DND-41 (cell line): ENCODE results near the gene SPDYE3.
"Not testable (repeated sequence)": the region's sequence is repeated elsewhere in the genome, so short reads cannot be mapped to it uniquely, and the experiment has no call there.

Experiments used
- ATAC-seq: fragments of 200-7000 bp; cut with Tn5 transposase; 3 replicates; pipeline ENCODE4 v1.9.1; 2021; ENCODE audit warnings: low read depth; ENCODE audit not compliant: insufficient read depth
- DNase-seq: peaks from one replicate; pipeline ENCODE4 v3.0.0-alpha.2; 2020
- H2AFZ ChIP-seq: 2 replicates; pipeline ENCODE4 v1.6.0; 2012; ENCODE audit warnings: low read depth, low read length
- H3K27ac ChIP-seq: 2 replicates; pipeline ENCODE4 v1.5.1; 2012; ENCODE audit warnings: low read length, inconsistent platforms
- H3K27me3 ChIP-seq: fragments of 200-600 bp; sonication (generic); 2 replicates; pipeline ENCODE4 v1.6.0; 2012; ENCODE audit warnings: low read length, mild to moderate bottlenecking, inconsistent platforms; ENCODE audit not compliant: insufficient read depth, poor library complexity
- H3K36me3 ChIP-seq: 2 replicates; pipeline ENCODE4 v1.5.1; 2012; ENCODE audit warnings: low read length, inconsistent platforms; ENCODE audit not compliant: insufficient read depth
- H3K4me1 ChIP-seq: 2 replicates; pipeline ENCODE4 v1.5.1; 2012; ENCODE audit warnings: mild to moderate bottlenecking, low read length; ENCODE audit not compliant: insufficient read depth
- H3K4me2 ChIP-seq: 2 replicates; pipeline ENCODE4 v1.6.0; 2012; ENCODE audit warnings: mild to moderate bottlenecking, moderate library complexity, low read length, inconsistent platforms; ENCODE audit not compliant: insufficient read depth
- H3K4me3 ChIP-seq, 2 experiments: fragments of 200-600 bp in 1 of 2; shearing (Covaris generic) in 1 of 2; 2 replicates each; pipeline ENCODE4 v1.5.1; 2012 to 2016; ENCODE audit warnings: inconsistent platforms in 2 of 2, low read length in 2 of 2, mild to moderate bottlenecking in 2 of 2, low read depth in 1 of 2, moderate library complexity in 1 of 2
- H3K79me2 ChIP-seq: 2 replicates; pipeline ENCODE4 v1.6.0; 2012; ENCODE audit warnings: low read length, inconsistent platforms; ENCODE audit not compliant: insufficient read depth
- H3K9ac ChIP-seq: 2 replicates; pipeline ENCODE4 v1.6.0; 2012; ENCODE audit warnings: low read depth, mild to moderate bottlenecking, inconsistent platforms, low read length, moderate library complexity
- H3K9me3 ChIP-seq: 2 replicates; pipeline ENCODE4 v1.5.1; 2012; ENCODE audit warnings: low read length, moderate library complexity, mild to moderate bottlenecking, inconsistent platforms; ENCODE audit not compliant: insufficient read depth, severe bottlenecking
- H4K20me1 ChIP-seq: 2 replicates; pipeline ENCODE4 v1.6.0; 2012; ENCODE audit warnings: low read length; ENCODE audit not compliant: insufficient read depth
- CTCF ChIP-seq: IDR thresholded peaks from 2 replicates; pipeline ENCODE4 v1.5.1; 2012; ENCODE audit warnings: borderline replicate concordance, low read length, moderate library complexity, mild to moderate bottlenecking; ENCODE audit not compliant: poor library complexity, severe bottlenecking; ENCODE audit errors: extremely low read depth
- EZH2 ChIP-seq: IDR thresholded peaks from 3 replicates; pipeline ENCODE4 v1.6.1; 2012; ENCODE audit warnings: borderline replicate concordance, low read depth, mild to moderate bottlenecking, moderate library complexity, low read length, inconsistent platforms; ENCODE audit not compliant: severe bottlenecking

SPDYE3 gene

GRCh38 chr7:100342765-100343164 is 35.3 kb downstream of the SPDYE3 start:
- TF ChIP-seq EZH2 (no peak), CTCF (no peak)
- H3K4me3 ChIP-seq: no peak overlapping the region
- H3K79me2 ChIP-seq: peaks cover 25% of the 10 kb centered on the region; the same call in 1 of the 2 replicates
- ATAC-seq (no peak), DNase-seq (no peak)
- H3K4me2 ChIP-seq: no peak overlapping the region
- peaks cover 10% of the 10 kb centered on the region for H4K20me1 ChIP-seq
- H2AFZ ChIP-seq: no peak overlapping the region
- no peak overlapping the region for H3K9ac ChIP-seq
- 0 out of 2 replicates have a peak, but pooled peaks cover 3% of the 10 kb centered on the region for H3K4me1 ChIP-seq
- H3K36me3 ChIP-seq: peaks cover 49% of the 10 kb centered on the region
- no peaks in the 10 kb centered on the region for H3K9me3 ChIP-seq
- H3K27ac ChIP-seq: no peak overlapping the region
- no peaks in the 10 kb centered on the region for H3K27me3 ChIP-seq

- not testable (repeated sequence) for H3K4me3 ChIP-seq, H4K20me1 ChIP-seq, DNase-seq, H3K4me2 ChIP-seq, H3K27ac ChIP-seq, ATAC-seq, H2AFZ ChIP-seq, H3K9ac ChIP-seq, H3K9me3 ChIP-seq, H3K27me3 ChIP-seq, H3K4me1 ChIP-seq
- H3K36me3 ChIP-seq: peaks cover 60% of the 10 kb centered on the region
- TF ChIP-seq CTCF: peak; percentile 28
- H3K79me2 ChIP-seq: peaks cover 19% of the 10 kb centered on the region; the same call in 1 of the 2 replicates
These were observed 36.6 kb downstream of the SPDYE3 start for GRCh38 chr7:100344124-100344559.

- H3K27ac ChIP-seq, H2AFZ ChIP-seq, H3K4me3 ChIP-seq, H3K9ac ChIP-seq, H3K4me1 ChIP-seq, H3K9me3 ChIP-seq, H3K27me3 ChIP-seq, H3K4me2 ChIP-seq: not testable (repeated sequence)
- peak; percentile 47 for DNase-seq
- peaks cover 66% of the 10 kb centered on the region for H3K36me3 ChIP-seq
- ATAC-seq: peak; percentile 84
- H3K79me2 ChIP-seq: peaks cover 19% of the 10 kb centered on the region; the same call in 1 of the 2 replicates
- peaks cover 11% of the 10 kb centered on the region for H4K20me1 ChIP-seq
These were observed 37.2 kb downstream of the SPDYE3 start for GRCh38 chr7:100344560-100345287.

- peak; percentile 75 for DNase-seq
- H3K36me3 ChIP-seq: peaks cover 70% of the 10 kb centered on the region
- not testable (repeated sequence) for H3K4me2 ChIP-seq
These were observed 37.8 kb downstream of the SPDYE3 start for GRCh38 chr7:100345288-100345672.

More at GRCh38 chr7:100345288-100345672, 37.8 kb downstream of the SPDYE3 start:
- peaks cover 13% of the 10 kb centered on the region for H4K20me1 ChIP-seq
- H3K27ac ChIP-seq, H3K4me3 ChIP-seq, H3K9ac ChIP-seq, H3K9me3 ChIP-seq, H3K27me3 ChIP-seq, H3K4me1 ChIP-seq, H2AFZ ChIP-seq: not testable (repeated sequence)
- H3K79me2 ChIP-seq: peaks cover 19% of the 10 kb centered on the region; the same call in 1 of the 2 replicates
- ATAC-seq: peak; percentile 63
- peak; percentile 46 for TF ChIP-seq CTCF
